CD14-positive monocyte (primary cell): ENCODE data around the gene BAHCC1. TPM values are rescaled to one million over a fixed set of nuclear protein-coding genes. Genes with fewer than 3 reads are reported as not detected.

Experiments
- DNase-seq, 3 donors: peaks; one replicate each; pipeline ENCODE4 v3.0.0-alpha.2; 2011 to 2022
- H2AFZ ChIP-seq: 2 replicates; pipeline ENCODE4 v1.6.0; 2012; ENCODE audit warnings: mild to moderate bottlenecking, low read depth, low read length, inconsistent platforms; ENCODE audit not compliant: insufficient read depth, poor library complexity, severe bottlenecking
- H3K27ac ChIP-seq, 2 donors: 1 replicate in 1 of 2; 2 replicates in 1 of 2; pipeline ENCODE4 v1.5.1; 2012 to 2013; ENCODE audit warnings: low read length in 2 of 2, control low read depth in 1 of 2, inconsistent platforms in 1 of 2, low read depth in 1 of 2, mild to moderate bottlenecking in 1 of 2
- H3K27me3 ChIP-seq, 2 donors: one replicate each; pipeline versions ENCODE4 v1.6.0 to v1.6.1; 2011 to 2013; ENCODE audit warnings: low read length in 2 of 2; ENCODE audit not compliant: control insufficient read depth in 2 of 2, insufficient read depth in 2 of 2
- H3K36me3 ChIP-seq, 2 donors: replicated peaks in 1 of 2; 1 replicate in 1 of 2; 2 replicates in 1 of 2; pipeline versions ENCODE4 v1.5.1 to v1.6.1; 2012 to 2013; ENCODE audit warnings: low read length in 2 of 2, control low read depth in 1 of 2, inconsistent platforms in 1 of 2, mild to moderate bottlenecking in 1 of 2; ENCODE audit not compliant: insufficient read depth in 2 of 2, control insufficient read depth in 1 of 2
- H3K4me1 ChIP-seq, 2 donors: 1 replicate in 1 of 2; 2 replicates in 1 of 2; pipeline versions ENCODE4 v1.5.1 to v1.6.1; 2012 to 2013; ENCODE audit warnings: low read length in 2 of 2, control low read depth in 1 of 2, inconsistent platforms in 1 of 2, mild to moderate bottlenecking in 1 of 2, moderate library complexity in 1 of 2; ENCODE audit not compliant: insufficient read depth in 2 of 2, control insufficient read depth in 1 of 2
- H3K4me2 ChIP-seq: replicated peaks from 2 replicates; pipeline ENCODE3; 2012; ENCODE audit warnings: low read length, moderate library complexity, mild to moderate bottlenecking; ENCODE audit not compliant: poor library complexity, severe bottlenecking; ENCODE audit errors: extremely low read depth
- H3K4me3 ChIP-seq, 3 experiments: fragments of 200-600 bp in 1 of 3; sonication (generic) in 1 of 3; replicated peaks in 1 of 3; 1 replicate in 2 of 3; 2 replicates in 1 of 3; pipeline ENCODE4 v1.5.1; 2011 to 2013; ENCODE audit warnings: low read length in 3 of 3, mild to moderate bottlenecking in 3 of 3, control low read depth in 2 of 3, low read depth in 2 of 3, inconsistent platforms in 1 of 3, moderate library complexity in 1 of 3
- H3K79me2 ChIP-seq: 2 replicates; pipeline ENCODE4 v1.6.0; 2012; ENCODE audit warnings: mild to moderate bottlenecking, control low read depth, inconsistent platforms, low read length, moderate library complexity; ENCODE audit not compliant: insufficient read depth
- H3K9ac ChIP-seq: 2 replicates; pipeline ENCODE4 v1.6.0; 2017; ENCODE audit warnings: low read length, mild to moderate bottlenecking; ENCODE audit not compliant: insufficient read depth, poor library complexity, severe bottlenecking
- H3K9me3 ChIP-seq, 2 donors: replicated peaks in 1 of 2; 1 replicate in 1 of 2; 2 replicates in 1 of 2; pipeline versions ENCODE4 v1.5.1 to v1.6.1; 2012 to 2013; ENCODE audit warnings: low read length in 2 of 2, control low read depth in 1 of 2; ENCODE audit not compliant: control insufficient read depth in 1 of 2, insufficient read depth in 1 of 2
- H4K20me1 ChIP-seq: 2 replicates; pipeline ENCODE4 v1.6.0; 2012; ENCODE audit warnings: mild to moderate bottlenecking, low read length, control low read depth, moderate library complexity; ENCODE audit not compliant: insufficient read depth
- H3K27ac Mint-ChIP-seq, 7 donors: one replicate each; pipeline ENCODE4 v1.8.0; 2020; ENCODE audit warnings: mild to moderate bottlenecking in 7 of 7, mixed read lengths in 7 of 7, moderate library complexity in 6 of 7, inconsistent platforms in 2 of 7
- H3K27me3 Mint-ChIP-seq, 3 donors: one replicate each; pipeline ENCODE4 v1.8.0; 2021 to 2022; ENCODE audit warnings: low read depth in 3 of 3, mild to moderate bottlenecking in 3 of 3, mixed read lengths in 3 of 3, moderate library complexity in 3 of 3, inconsistent platforms in 1 of 3
- H3K36me3 Mint-ChIP-seq, 2 donors: one replicate each; pipeline ENCODE4 v1.8.0; 2020; ENCODE audit warnings: mixed read lengths in 2 of 2, inconsistent platforms in 1 of 2, mild to moderate bottlenecking in 1 of 2
- H3K4me1 Mint-ChIP-seq: one replicate; pipeline ENCODE4 v1.8.0; 2020; ENCODE audit warnings: mild to moderate bottlenecking, mixed read lengths
- H3K4me3 Mint-ChIP-seq, 2 donors: one replicate each; pipeline ENCODE4 v1.8.0; 2020; ENCODE audit warnings: mild to moderate bottlenecking in 2 of 2, mixed read lengths in 2 of 2, moderate library complexity in 1 of 2
- H3K9me3 Mint-ChIP-seq, 7 donors: one replicate each; pipeline ENCODE4 v1.8.0; 2020 to 2022; ENCODE audit warnings: mixed read lengths in 7 of 7, mild to moderate bottlenecking in 6 of 7, moderate library complexity in 6 of 7, inconsistent platforms in 2 of 7
- CTCF ChIP-seq: fragments of 200-600 bp; IDR thresholded peaks from one replicate; pipeline ENCODE4 v1.8.0; 2022; ENCODE audit warnings: antibody characterized with exemption, mild to moderate bottlenecking
- WGBS: methylation state at CpG from one replicate; pipeline ENCODE4 v1.1.5; 2013; ENCODE audit warnings: missing lambda C conversion rate; ENCODE audit not compliant: insufficient coverage; 5-methylcytosine and 5-hydroxymethylcytosine counted together
- intact Hi-C, 2 donors: fragments of 100-400 bp; cut with micrococcal nuclease; formaldehyde crosslinking; loops; one replicate each; pipeline versions ENCODE4 v1.15.0 to v1.15.1; 2023
- polyA plus RNA-seq, 3 donors: library from polyadenylated mRNA; depleted of rRNA in 1 of 3; unstranded in 2 of 3; stranded (reverse) in 1 of 3; fragments of 300-500 nt in 2 of 3; fragments of >200 nt in 1 of 3; fragmentation: Illumina TruSeq in 2 of 3; gene quantifications; 1 replicate in 2 of 3; 2 replicates in 1 of 3; pipeline ENCODE4 v1.2.3, GENCODE V29; 2012 to 2021

BAHCC1 gene
- polyA plus RNA-seq, 3 donors: 0.11 to 8.8 (median 0.27) TPM

- H3K36me3 Mint-ChIP-seq: peaks cover 8 to 13% of the 10 kb centered on the region in 2 donors
- Histone ChIP-seq H3K9ac (peak overlapping the region; percentile 80), H3K27me3 (no peaks in the 10 kb centered on the region), H3K79me2 (peaks cover 78% of the 10 kb centered on the region), H3K9me3 (no peaks in the 10 kb centered on the region), H3K4me2 (peak overlapping the region; percentile 84), H3K4me1 (peaks cover 47 to 90% of the 10 kb centered on the region in 2 donors), H3K4me3 (peak overlapping the region; percentile 46 to 93 (median 52)), H4K20me1 (peaks cover 45% of the 10 kb centered on the region), H3K36me3 (peaks cover 0 to 4% of the 10 kb centered on the region in 2 donors), H2AFZ (peak overlapping the region; percentile 50), H3K27ac (peak overlapping the region; percentile 60 to 82)
- DNase-seq: peak in 1 of 3 donors; percentile 45
- peaks cover 0 to 15% (median 2%) of the 10 kb centered on the region in 3 donors for H3K27me3 Mint-ChIP-seq
- H3K9me3 Mint-ChIP-seq: no peaks in the 10 kb centered on the region
- intact Hi-C loops: loop anchor here (5.0 to 10.0 kb wide), 3 partner anchors 86 to 108 kb away; no protein-coding TSS in a partner anchor
- WGBS: under 1% methylated on average over 91 of the region's 93 CpGs
- TF ChIP-seq CTCF: no peak
- H3K4me3 Mint-ChIP-seq: peak overlapping the region; percentile 77 to 84
- H3K27ac Mint-ChIP-seq: peak overlapping the region in 6 of 7 donors; percentile 28 to 83 (median 76)
- peaks cover 56% of the 10 kb centered on the region for H3K4me1 Mint-ChIP-seq
Measured at GRCh38 chr17:81392909-81393654, 2.2 kb upstream of the BAHCC1 start.

- Histone ChIP-seq H3K4me3 (peak overlapping the region; percentile 32 to 93 (median 52)), H3K9ac (peak overlapping the region; percentile 80), H3K79me2 (peaks cover 85% of the 10 kb centered on the region), H3K4me1 (peaks cover 48 to 89% of the 10 kb centered on the region in 2 donors), H2AFZ (peak overlapping the region; percentile 41), H4K20me1 (peaks cover 45% of the 10 kb centered on the region), H3K4me2 (peak overlapping the region; percentile 84), H3K27ac (peak overlapping the region; percentile 60 to 82), H3K27me3 (no peaks in the 10 kb centered on the region), H3K36me3 (peaks cover 0 to 4% of the 10 kb centered on the region in 2 donors), H3K9me3 (no peaks in the 10 kb centered on the region)
- peaks cover 0 to 8% (median under 1%) of the 10 kb centered on the region in 3 donors for H3K27me3 Mint-ChIP-seq
- DNase-seq: peak; percentile 97 to 99 (median 99)
- TF ChIP-seq CTCF: no peak
- peak overlapping the region; percentile 82 to 95 (median 93) for H3K27ac Mint-ChIP-seq
- H3K9me3 Mint-ChIP-seq: no peaks in the 10 kb centered on the region
- intact Hi-C loops: loop anchor here (2.0 to 10.0 kb wide), 6 partner anchors 29 to 109 kb away; partner anchors contain the start of gene SLC38A10 (in 1 of the 2)
- H3K36me3 Mint-ChIP-seq: peaks cover 8 to 13% of the 10 kb centered on the region in 2 donors
- H3K4me1 Mint-ChIP-seq: peaks cover 55% of the 10 kb centered on the region
- under 1% methylated on average over 55 of the region's 63 CpGs for WGBS
- H3K4me3 Mint-ChIP-seq: peak overlapping the region; percentile 80 to 83
Measured at GRCh38 chr17:81393684-81394376, 1.4 kb upstream of the BAHCC1 start.
